ENCODE data around the gene DCTN4. TPM values are rescaled to one million over a fixed set of nuclear protein-coding genes. Genes with fewer than 3 reads are reported as not detected.

DCTN4 gene
- total RNA-seq, 1 experiment from 2014 or later, result 67.6 TPM

- H3K27ac ChIP-seq (ENCODE audit: low read depth, low read length, poor library complexity, severe bottlenecking), result peak overlapping the region; percentile 75
- ChIA-PET CTCF (no interaction called here), POLR2A (ENCODE audit: low non-redundant PET) (interaction anchor here (0.6 kb wide), 1 partner anchor 10 kb away, joined by 3 read pairs; no protein-coding TSS in a partner anchor)
- no peak overlapping the region for H3K4me3 ChIP-seq (ENCODE audit: low read depth, low read length, poor library complexity, severe bottlenecking)
- no TSS peak for BruUV-seq (replicated peaks)
- intact Hi-C loops (cut with micrococcal nuclease; ENCODE audit: unreplicated experiment), result no loop called here
- peak; percentile 96 for DNase-seq (ENCODE audit: low spot score)
- H3K4me1 ChIP-seq (ENCODE audit: insufficient read depth, low read length, poor library complexity, severe bottlenecking), result peaks cover 32% of the 10 kb centered on the region
- H3K9me3 ChIP-seq (ENCODE audit: low read depth, low read length, poor library complexity, severe bottlenecking), result peaks cover 4% of the 10 kb centered on the region
- TF ChIP-seq EZH2 (IDR thresholded peaks at IDR 0.05; ENCODE audit: borderline replicate concordance, low read depth, low read length, poor library complexity, severe bottlenecking), result no peak
- no peaks in the 10 kb centered on the region for H3K36me3 ChIP-seq (ENCODE audit: insufficient read depth, low read length, poor library complexity, severe bottlenecking)
- no peaks in the 10 kb centered on the region for H3K27me3 ChIP-seq (replicated peaks; ENCODE audit: insufficient read depth, low read depth, low read length, poor library complexity)
These were observed 31.3 kb upstream of the DCTN4 start for GRCh38 chr5:150789943-150790611.

- BruUV-seq (replicated peaks), result no TSS peak
- no peak overlapping the region for H3K4me3 ChIP-seq (ENCODE audit: low read depth, low read length, poor library complexity, severe bottlenecking)
- POLR2A ChIA-PET (ENCODE audit: low non-redundant PET), result no interaction called here
- H3K9me3 ChIP-seq (ENCODE audit: low read depth, low read length, poor library complexity, severe bottlenecking), result peaks cover 4% of the 10 kb centered on the region
- no peaks in the 10 kb centered on the region for H3K27me3 ChIP-seq (replicated peaks; ENCODE audit: insufficient read depth, low read depth, low read length, poor library complexity)
- H3K27ac ChIP-seq (ENCODE audit: low read depth, low read length, poor library complexity, severe bottlenecking), result peak overlapping the region; percentile 75
- H3K36me3 ChIP-seq (ENCODE audit: insufficient read depth, low read length, poor library complexity, severe bottlenecking), result no peaks in the 10 kb centered on the region
- CTCF ChIA-PET, result interaction anchor here (0.7 kb wide), 1 partner anchor 12 kb away, joined by 4 read pairs; no protein-coding TSS in a partner anchor
- DNase-seq (ENCODE audit: low spot score), result no peak
- intact Hi-C loops (cut with micrococcal nuclease; ENCODE audit: unreplicated experiment), result no loop called here
- H3K4me1 ChIP-seq (ENCODE audit: insufficient read depth, low read length, poor library complexity, severe bottlenecking), result peaks cover 36% of the 10 kb centered on the region
- no peak for TF ChIP-seq CTCF (conservative IDR thresholded peaks at IDR 0.05; ENCODE audit: low read depth, low read length)
- no peak for TF ChIP-seq EZH2 (IDR thresholded peaks at IDR 0.05; ENCODE audit: borderline replicate concordance, low read depth, low read length, poor library complexity, severe bottlenecking)
These were observed 30.6 kb upstream of the DCTN4 start for GRCh38 chr5:150789450-150789849.

- ChIA-PET POLR2A (ENCODE audit: low non-redundant PET) (no interaction called here), CTCF (interaction anchor here (0.7 kb wide), 1 partner anchor 12 kb away, joined by 4 read pairs; no protein-coding TSS in a partner anchor)
- no peak for DNase-seq (ENCODE audit: low spot score)
- peaks cover 4% of the 10 kb centered on the region for H3K9me3 ChIP-seq (ENCODE audit: low read depth, low read length, poor library complexity, severe bottlenecking)
- no peaks in the 10 kb centered on the region for H3K36me3 ChIP-seq (ENCODE audit: insufficient read depth, low read length, poor library complexity, severe bottlenecking)
- H3K4me1 ChIP-seq (ENCODE audit: insufficient read depth, low read length, poor library complexity, severe bottlenecking), result peaks cover 41% of the 10 kb centered on the region
- no TSS peak for BruUV-seq (replicated peaks)
- H3K27me3 ChIP-seq (replicated peaks; ENCODE audit: insufficient read depth, low read depth, low read length, poor library complexity), result no peaks in the 10 kb centered on the region
- no peak overlapping the region for H3K4me3 ChIP-seq (ENCODE audit: low read depth, low read length, poor library complexity, severe bottlenecking)
- H3K27ac ChIP-seq (ENCODE audit: low read depth, low read length, poor library complexity, severe bottlenecking), result peak overlapping the region; percentile 75
- intact Hi-C loops (cut with micrococcal nuclease; ENCODE audit: unreplicated experiment), result no loop called here
- no peak for TF ChIP-seq EZH2 (IDR thresholded peaks at IDR 0.05; ENCODE audit: borderline replicate concordance, low read depth, low read length, poor library complexity, severe bottlenecking)
- no peak for TF ChIP-seq CTCF (conservative IDR thresholded peaks at IDR 0.05; ENCODE audit: low read depth, low read length)
These were observed 30.2 kb upstream of the DCTN4 start for GRCh38 chr5:150788977-150789376.

GRCh38 chr5:150787656-150788055 is 28.8 kb upstream of the DCTN4 start:
- Histone ChIP-seq H3K27ac (ENCODE audit: low read depth, low read length, poor library complexity, severe bottlenecking) (no peak overlapping the region), H3K36me3 (ENCODE audit: insufficient read depth, low read length, poor library complexity, severe bottlenecking) (no peaks in the 10 kb centered on the region), H3K27me3 (replicated peaks; ENCODE audit: insufficient read depth, low read depth, low read length, poor library complexity) (no peaks in the 10 kb centered on the region), H3K4me1 (ENCODE audit: insufficient read depth, low read length, poor library complexity, severe bottlenecking) (peaks cover 54% of the 10 kb centered on the region), H3K4me3 (ENCODE audit: low read depth, low read length, poor library complexity, severe bottlenecking) (no peak overlapping the region), H3K9me3 (ENCODE audit: low read depth, low read length, poor library complexity, severe bottlenecking) (peaks cover 4% of the 10 kb centered on the region)
- CTCF ChIA-PET, result no interaction called here
- no peak for DNase-seq (ENCODE audit: low spot score)
- POLR2A ChIA-PET (ENCODE audit: low non-redundant PET), result no interaction called here
- TF ChIP-seq EZH2 (IDR thresholded peaks at IDR 0.05; ENCODE audit: borderline replicate concordance, low read depth, low read length, poor library complexity, severe bottlenecking), result no peak
- TF ChIP-seq CTCF (conservative IDR thresholded peaks at IDR 0.05; ENCODE audit: low read depth, low read length), result no peak
- intact Hi-C loops (cut with micrococcal nuclease; ENCODE audit: unreplicated experiment), result no loop called here
- BruUV-seq (replicated peaks), result no TSS peak

All from A673 (cell line).